ENCODE data around the gene MPRIP.

DNA sequence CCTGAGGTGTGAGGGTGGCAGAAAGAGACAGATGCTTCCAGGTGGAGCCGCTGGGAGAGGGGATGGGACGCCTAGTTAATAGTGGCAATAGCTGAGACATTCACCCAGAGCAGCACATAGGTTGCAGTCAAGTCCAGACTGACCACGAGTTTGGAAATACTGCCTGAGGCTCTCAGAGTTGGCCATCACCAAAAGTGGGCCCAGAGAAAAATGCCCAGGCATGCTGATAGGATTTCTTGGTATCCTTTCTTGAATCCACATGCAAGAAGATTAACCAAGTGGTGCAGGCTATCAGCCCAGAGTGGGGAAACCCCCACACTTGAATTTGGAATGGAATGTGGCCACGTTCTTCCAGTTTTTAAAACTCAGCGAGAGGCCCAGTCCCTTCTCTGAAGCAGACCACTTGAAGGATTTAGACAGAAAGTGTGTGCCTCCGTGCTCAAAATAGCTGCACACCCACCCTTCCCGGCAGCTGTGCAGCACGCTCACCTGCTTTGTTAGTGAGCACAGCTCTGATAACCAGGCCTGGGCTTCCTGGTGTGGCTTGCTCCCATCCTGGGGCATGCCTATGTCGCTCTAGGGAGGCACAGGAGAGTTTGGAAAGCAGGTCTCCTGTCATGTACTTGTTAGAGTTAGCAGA, 128.2 kb downstream of the MPRIP start:
- no peak for TF ChIP-seq POLR2A (IDR thresholded peaks at IDR 0.05)
- TF ChIP-seq, protein P1, sequence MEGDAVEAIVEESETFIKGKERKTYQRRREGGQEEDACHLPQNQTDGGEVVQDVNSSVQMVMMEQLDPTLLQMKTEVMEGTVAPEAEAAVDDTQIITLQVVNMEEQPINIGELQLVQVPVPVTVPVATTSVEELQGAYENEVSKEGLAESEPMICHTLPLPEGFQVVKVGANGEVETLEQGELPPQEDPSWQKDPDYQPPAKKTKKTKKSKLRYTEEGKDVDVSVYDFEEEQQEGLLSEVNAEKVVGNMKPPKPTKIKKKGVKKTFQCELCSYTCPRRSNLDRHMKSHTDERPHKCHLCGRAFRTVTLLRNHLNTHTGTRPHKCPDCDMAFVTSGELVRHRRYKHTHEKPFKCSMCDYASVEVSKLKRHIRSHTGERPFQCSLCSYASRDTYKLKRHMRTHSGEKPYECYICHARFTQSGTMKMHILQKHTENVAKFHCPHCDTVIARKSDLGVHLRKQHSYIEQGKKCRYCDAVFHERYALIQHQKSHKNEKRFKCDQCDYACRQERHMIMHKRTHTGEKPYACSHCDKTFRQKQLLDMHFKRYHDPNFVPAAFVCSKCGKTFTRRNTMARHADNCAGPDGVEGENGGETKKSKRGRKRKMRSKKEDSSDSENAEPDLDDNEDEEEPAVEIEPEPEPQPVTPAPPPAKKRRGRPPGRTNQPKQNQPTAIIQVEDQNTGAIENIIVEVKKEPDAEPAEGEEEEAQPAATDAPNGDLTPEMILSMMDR (IDR thresholded peaks at IDR 0.05), result no peak
- TF ChIP-seq POLR2AphosphoS5 (IDR thresholded peaks at IDR 0.05), result no peak
